ENCODE data around the gene ZBED5.
A peak's percentile ranks its signal among the peaks of the same experiment; 100 is the strongest.

ZBED5 gene

GRCh38 chr11:10878408-10879214, 20.8 kb upstream of the ZBED5 start:
- DNase-seq = no peak

DNA sequence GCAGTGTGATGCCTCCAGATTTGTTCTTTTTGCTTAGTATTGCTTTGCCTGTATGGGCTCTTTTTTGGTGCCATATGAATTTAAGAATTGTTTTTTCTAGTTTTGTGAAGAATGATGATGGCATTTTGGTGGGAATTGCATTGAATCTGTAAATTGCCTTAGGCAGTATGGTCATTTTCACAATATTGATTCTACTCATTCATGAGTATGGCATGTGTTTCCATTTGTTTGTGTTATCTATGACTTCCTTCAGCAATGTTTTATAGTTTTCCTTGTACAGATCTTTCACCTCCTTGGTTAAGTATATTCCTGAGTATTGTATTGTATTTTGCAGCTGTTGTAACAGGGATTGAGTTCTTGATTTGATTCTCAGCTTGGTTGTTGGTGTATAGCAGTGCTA, 18.3 kb upstream of the ZBED5 start:
- DNase-seq = no peak

GRCh38 chr11:10875430-10876021, 17.7 kb upstream of the ZBED5 start:
- no peak for DNase-seq

DNA sequence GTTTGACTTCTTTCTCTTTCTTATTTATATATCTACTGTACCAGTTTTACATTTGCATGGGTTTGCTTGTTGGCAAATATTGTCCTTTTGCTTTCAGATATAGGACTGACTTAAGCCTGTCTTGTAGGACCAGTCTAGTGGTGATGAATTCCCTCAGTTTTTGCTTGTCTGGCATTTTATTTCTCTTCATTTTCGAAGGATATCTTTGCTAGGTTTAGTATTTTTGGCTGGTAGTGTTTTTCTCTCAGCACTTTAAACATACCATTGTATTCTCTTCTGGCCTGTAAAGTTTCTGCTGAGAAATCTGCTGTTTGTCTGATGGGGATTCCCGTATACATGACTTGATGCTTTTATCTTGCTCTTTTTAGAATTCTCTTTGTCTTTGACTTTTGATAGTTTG, 14.2 kb upstream of the ZBED5 start:
- DNase-seq = no peak

GRCh38 chr11:10868352-10868751, 10.5 kb upstream of the ZBED5 start:
- DNase-seq = no peak

GRCh38 chr11:10866893-10867331, 9.1 kb upstream of the ZBED5 start:
- no peak for DNase-seq

- no peak for DNase-seq
Observed at GRCh38 chr11:10865837-10866270, 8.0 kb upstream of the ZBED5 start.

DNA sequence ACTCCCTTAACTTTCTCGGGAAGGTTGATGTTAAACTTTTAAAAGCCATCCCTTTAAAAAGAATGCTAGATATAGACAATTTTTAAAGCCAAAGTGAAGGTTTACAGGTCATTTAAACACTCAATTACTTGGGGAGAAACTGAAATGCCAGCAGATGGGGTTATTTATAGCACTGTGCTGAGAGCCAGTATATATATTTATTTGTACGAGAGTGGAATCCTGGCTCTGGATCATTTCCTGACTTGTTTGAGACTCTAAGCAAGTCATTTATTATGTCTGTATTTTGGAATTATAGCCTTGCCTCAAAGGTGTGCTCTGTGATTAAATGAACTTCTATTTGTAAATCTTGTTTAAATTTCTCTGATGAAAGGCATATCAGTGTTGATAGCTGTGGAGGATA, 6.8 kb upstream of the ZBED5 start:
- peak; percentile 16 for DNase-seq

DNA sequence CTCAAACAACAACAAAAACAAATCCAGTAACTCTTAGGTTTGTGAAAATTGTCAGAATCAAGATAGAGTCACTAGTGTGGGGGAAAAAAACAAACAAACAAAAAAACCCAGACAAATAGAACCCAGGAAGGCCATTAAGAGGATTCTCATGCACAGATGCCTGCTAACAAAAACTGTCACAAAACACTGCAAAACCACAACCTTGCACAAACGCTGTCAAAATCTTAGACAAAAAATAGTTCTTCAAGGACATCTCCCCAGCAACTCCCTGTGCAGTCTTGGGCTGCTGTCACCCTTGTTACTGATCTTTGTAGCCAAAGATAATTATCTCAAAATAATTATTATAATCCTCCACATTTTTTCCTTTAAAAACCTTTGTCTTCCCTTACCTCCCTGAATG, 4.6 kb upstream of the ZBED5 start:
- no peak for DNase-seq

DNA sequence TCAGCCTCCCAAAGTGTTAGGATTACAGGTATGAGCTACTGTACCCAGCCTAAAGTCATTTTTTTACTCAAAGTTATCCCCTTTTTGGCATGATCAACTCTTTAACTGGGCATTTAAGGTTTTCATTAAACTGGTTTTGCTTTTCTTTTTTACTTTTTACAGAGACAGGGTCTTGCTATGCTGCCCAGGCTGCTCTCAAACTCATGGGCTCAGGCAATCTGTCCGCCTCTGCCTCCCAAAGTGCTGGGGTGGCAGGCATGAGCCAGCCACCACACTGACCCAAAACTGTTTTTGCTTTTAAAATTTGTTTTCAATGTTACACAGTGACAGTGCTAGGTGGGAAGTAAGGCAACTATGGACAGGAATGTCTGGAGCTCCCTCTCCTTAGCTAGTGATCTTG, 3.9 kb upstream of the ZBED5 start:
- no peak for DNase-seq

- DNase-seq = no peak
Observed at GRCh38 chr11:10861047-10861446, 3.2 kb upstream of the ZBED5 start.

DNA sequence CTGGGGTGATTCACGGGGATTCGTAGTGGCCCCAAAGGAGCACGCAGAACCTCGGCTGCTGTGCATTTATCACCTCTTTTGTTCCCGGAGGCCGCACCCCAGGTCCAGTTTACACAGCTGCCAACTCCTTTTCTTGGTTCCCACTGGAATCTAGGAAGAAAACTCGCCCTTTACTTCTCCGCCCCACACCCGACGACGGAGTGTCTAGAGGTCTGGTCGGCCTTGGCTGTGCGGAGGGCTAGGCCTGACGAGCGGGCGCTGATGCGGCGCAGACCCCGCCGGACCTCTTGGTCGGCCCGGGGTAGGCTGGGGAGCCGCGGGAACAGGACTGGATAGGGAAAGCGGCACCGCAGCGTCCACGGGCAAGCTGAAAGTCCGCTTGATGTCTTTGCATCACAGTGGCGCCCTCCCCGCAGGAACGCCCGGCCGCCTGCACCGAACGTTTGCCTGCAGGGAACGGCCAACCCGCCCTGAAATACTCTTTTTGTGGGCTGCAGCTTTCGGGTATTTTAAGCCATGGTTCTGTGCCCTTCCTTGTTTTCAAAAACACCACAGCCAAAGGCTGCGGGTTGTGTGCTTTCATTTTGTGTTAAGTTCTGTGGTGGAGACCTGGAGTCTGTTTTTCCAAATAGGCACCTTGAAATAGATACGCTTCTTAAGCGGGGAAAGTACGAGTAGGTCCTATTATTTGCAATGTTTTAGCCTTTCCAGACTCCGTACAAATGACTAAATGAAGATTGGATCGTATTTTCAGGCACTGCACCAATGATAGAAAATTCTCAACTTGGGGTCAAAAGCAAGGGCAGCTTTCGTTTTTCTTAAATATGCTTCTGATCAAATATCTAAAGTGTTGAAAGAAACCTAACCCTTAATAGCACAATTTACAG, 829 bp upstream of the ZBED5 start:
- DNase-seq = peak; percentile 54

DNA sequence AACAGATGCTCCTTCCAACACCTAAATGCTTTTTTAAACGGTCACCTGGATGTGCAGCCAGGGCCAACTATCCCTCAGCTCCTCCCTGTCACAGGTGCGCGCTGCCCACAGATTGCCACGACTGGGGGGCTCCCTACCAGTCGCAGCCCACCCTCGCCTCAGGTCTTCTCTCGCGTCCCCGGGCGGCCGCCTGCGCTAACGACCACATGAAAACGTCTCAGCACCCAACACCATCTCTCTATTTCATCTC, 469 bp downstream of the ZBED5 start:
- DNase-seq = no peak

GRCh38 chr11:10856689-10857458, 979 bp downstream of the ZBED5 start:
- no peak for DNase-seq

DNA sequence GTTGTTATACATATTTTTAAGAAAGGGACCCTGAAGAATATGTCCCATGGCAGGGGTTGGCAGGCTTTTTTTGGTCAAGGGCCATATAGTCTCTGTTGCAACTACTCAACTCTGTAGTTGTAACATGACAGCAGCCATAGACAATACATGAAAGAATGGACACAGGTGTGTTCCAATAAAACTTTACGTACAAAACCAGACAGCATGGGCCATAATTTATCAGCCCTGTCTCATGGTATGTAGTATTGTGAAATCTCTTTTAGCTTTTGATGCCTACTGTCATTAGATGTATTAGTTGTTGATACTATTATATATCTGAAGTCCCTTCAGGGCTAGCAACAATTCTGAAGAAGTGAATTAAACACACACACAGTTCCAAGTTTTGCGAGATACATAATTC, 2.6 kb downstream of the ZBED5 start:
- DNase-seq = no peak

DNA sequence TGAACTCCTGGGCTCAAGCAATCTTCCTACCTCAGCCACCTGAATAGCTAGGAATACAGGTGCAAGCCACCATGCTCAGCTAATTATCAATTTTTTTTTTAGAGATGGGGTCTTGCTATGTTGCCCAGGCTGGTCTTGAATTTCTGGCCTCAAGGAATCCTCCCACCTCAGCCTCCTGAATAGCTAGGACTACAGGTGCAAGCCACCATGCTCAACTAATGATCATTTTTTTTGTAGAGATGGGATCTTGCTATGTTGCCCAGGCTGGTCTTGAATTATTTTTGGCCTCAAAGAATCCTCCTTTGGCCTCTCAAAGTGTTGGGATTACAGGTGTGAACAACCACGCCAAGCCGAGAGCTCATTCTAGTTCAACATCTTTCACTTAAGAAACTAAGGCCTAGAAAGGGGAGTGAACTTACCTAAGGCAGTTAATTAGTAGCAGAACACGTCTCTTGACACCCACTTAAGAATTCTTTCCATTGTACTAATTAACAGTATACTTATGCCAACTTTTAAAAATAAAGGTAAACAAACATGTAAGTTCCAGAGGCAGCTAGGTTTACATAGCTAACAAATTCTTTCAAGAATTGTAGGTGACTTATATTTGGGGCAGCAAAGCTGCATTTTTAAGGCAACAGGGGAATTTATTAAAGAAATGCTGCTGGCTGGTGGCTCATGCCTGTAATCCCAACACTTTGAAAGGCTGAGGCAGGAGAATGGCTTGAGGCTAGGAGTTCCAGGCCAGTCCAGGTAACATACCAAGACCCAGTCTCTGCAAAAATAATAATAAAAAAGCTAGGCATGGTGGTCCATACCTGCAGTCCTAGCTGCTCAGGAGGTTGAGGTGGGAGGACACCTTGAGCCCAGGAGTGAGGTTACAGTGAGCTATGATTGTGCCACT, 9.6 kb downstream of the ZBED5 start:
- DNase-seq = no peak

DNA sequence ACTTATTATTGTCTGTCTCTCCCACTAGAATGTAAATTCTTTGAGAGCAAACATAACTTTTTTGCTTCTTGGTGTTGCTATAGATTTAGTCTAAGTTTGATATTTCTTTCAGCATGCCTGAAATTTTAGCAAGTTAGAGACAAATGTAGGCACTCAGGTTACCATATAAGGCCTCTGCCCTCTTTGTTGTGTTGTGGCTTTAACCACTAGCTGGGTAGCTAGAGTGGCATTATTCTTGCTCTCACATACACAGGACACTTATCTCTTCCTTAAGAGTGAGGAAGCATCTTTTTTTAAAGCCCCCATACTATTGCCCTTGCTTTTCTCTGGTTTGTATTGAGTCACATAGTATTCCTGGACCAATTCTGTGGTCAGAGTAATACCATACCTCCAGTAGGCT, 11.2 kb downstream of the ZBED5 start:
- DNase-seq = no peak

DNA sequence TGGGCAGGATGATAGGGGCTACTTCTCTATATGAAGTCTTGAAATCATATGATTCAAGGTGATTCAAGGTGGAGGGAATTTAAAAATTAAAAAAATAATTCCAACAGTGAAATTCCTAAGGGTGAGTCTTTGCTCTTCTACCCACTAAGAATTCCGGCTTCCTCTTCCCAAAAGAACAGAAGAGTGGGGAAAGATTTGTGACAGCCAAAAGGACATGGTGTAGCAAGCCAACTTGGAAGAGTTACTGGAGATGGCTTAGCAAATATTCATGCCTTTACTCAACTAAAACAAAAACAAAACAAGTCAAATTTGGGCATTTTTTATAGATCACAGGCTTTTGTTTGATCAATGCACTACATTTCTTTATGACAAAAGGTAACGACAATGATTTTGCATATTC, 12.3 kb downstream of the ZBED5 start:
- no peak for DNase-seq

GRCh38 chr11:10844796-10845195, 13.1 kb downstream of the ZBED5 start:
- no peak for DNase-seq

GRCh38 chr11:10844356-10844755, 13.5 kb downstream of the ZBED5 start:
- DNase-seq = no peak

- no peak for DNase-seq
Observed at GRCh38 chr11:10838881-10839280, 19.0 kb downstream of the ZBED5 start.

- no peak for DNase-seq
Observed at GRCh38 chr11:10838083-10838482, 19.8 kb downstream of the ZBED5 start.
